Embryonic facial prominence (tissue), 1 donor: ENCODE measurements around the gene TSPAN14.

Experiments
- DNase-seq: peaks from one replicate; pipeline ENCODE4 v3.0.0-alpha.2; 2016; ENCODE audit errors: extremely low spot score

Gene TSPAN14

DNA sequence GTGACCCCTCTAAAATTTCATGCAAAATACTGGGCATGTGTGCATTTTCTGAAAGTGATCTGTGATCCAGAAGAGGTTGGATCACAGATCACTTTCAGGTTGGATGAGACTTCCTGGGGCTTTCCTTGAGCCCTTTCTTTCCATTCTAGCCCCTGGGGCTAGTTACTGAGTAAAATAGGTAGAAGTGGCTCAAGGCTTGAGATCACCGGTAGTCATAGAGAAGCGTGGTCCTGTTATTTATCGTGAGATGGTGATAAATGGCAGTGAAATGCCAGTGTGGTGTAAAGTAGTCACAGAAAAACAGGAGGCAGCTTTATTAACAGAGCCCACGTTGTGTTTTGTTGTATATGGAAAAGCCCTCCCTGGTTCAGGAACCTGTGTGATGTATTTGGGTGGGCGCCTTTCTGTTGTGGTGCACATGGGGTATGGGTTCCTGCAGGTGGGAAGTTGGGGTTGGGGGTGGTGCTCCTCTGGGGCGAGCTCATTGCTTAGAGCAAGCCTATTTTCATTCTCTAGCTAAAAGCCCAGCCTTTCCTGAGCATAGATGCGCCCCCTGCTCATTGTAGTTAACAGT, 49.6 kb downstream of the TSPAN14 start:
- DNase-seq, result no peak

- DNase-seq, result no peak
Measured at GRCh38 chr10:80504158-80504811, 50.2 kb downstream of the TSPAN14 start.

DNA sequence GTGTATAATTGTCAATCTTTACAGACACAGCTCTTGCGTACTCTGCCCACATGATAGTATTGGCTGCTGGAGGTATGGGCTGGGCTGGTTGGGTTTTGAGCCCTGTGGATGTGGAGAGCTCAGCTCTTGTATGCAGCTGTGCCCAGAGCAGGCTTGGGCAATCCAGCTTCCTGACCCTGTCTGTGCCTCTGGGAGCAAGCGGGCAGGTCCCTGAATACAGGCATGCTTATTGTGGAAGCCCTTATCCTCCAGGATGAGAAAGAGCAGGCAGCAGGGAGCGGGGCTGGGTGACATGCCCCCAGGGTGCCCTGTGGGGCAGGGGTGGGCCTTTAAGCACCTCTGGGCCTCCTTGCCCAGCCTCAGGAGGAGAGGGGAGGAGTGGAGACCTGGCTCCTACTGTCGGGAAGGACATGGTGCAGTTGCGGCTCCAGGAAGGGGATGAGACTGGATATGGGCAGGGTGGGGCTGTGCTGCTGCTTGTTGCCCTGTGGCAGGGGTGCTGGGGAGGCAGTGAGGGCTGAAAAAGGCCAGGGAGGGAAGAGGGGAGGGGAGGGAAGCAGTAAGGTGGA, 50.9 kb downstream of the TSPAN14 start:
- no peak for DNase-seq

- DNase-seq, result peak; percentile 23
Measured at GRCh38 chr10:80506189-80506575, 52.1 kb downstream of the TSPAN14 start.

- no peak for DNase-seq
Measured at GRCh38 chr10:80506836-80507487, 52.9 kb downstream of the TSPAN14 start.

DNA sequence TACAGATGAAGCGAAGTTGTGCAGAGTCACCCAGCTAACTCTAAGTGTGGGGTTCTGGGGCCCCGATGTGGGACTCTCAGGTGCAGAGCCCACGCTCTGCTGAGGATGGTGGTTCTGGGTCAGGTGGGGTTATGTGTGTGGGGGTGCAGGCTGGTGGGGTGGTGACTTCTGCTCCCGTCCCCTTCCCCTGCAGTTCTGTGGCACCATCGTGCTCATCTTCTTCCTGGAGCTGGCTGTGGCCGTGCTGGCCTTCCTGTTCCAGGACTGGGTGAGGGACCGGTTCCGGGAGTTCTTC, 54.9 kb downstream of the TSPAN14 start:
- DNase-seq, result no peak

GRCh38 chr10:80509403-80510161, 55.5 kb downstream of the TSPAN14 start:
- DNase-seq, result no peak

- DNase-seq, result no peak
Measured at GRCh38 chr10:80512031-80512526, 58.0 kb downstream of the TSPAN14 start.

GRCh38 chr10:80513106-80513505, 59.0 kb downstream of the TSPAN14 start:
- DNase-seq, result no peak

GRCh38 chr10:80515511-80515910, 61.4 kb downstream of the TSPAN14 start:
- no peak for DNase-seq

DNA sequence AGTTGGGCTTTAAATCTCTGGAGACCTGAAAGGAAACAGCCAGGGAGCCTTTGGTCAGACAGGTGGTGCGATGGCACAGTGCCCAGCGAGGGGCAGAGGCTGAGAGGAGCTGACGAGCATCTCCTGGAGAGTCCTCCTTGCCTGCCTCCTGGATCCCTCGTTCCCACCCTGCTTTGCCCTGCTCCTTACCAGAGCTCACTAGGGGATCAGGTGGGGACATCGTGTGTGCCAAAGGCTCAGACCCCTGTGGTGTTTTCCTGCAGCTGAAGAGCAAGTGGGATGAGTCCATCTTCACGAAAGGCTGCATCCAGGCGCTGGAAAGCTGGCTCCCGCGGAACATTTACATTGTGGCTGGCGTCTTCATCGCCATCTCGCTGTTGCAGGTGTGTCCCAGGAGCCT, 61.8 kb downstream of the TSPAN14 start:
- no peak for DNase-seq

DNA sequence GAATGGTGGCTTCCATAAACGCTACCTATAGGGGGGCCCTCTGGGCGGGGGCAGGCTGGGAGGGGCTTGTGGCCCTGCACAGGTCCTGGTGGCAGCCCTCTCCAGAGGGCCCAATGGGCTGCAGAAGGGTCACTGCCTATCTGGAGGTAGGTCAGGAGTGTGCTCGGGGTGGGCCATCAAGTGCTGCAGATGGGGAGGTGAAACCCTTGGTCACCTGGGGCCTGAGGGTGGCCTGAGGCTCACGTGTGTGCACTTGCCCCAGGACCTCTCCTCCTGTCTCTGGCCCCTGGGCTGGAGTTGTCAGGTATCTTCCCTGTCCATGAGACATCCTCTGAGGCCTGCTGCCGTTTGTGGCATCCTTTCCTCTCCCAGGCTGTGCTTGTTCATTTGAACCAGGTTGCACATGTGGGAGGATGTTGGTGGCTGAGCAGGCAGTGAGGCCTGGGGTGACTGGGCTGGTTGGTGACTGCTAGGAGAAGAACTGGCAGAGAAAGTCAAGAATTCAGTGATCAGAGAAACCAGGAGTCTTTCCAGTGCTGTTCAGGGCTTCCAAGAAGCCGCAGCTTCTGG, 62.5 kb downstream of the TSPAN14 start:
- DNase-seq, result no peak

GRCh38 chr10:80517416-80518142, 63.5 kb downstream of the TSPAN14 start:
- no peak for DNase-seq

GRCh38 chr10:80518143-80518806, 64.2 kb downstream of the TSPAN14 start:
- DNase-seq, result no peak

GRCh38 chr10:80518807-80519360, 64.8 kb downstream of the TSPAN14 start:
- no peak for DNase-seq

GRCh38 chr10:80519936-80520650, 66.0 kb downstream of the TSPAN14 start:
- no peak for DNase-seq

DNA sequence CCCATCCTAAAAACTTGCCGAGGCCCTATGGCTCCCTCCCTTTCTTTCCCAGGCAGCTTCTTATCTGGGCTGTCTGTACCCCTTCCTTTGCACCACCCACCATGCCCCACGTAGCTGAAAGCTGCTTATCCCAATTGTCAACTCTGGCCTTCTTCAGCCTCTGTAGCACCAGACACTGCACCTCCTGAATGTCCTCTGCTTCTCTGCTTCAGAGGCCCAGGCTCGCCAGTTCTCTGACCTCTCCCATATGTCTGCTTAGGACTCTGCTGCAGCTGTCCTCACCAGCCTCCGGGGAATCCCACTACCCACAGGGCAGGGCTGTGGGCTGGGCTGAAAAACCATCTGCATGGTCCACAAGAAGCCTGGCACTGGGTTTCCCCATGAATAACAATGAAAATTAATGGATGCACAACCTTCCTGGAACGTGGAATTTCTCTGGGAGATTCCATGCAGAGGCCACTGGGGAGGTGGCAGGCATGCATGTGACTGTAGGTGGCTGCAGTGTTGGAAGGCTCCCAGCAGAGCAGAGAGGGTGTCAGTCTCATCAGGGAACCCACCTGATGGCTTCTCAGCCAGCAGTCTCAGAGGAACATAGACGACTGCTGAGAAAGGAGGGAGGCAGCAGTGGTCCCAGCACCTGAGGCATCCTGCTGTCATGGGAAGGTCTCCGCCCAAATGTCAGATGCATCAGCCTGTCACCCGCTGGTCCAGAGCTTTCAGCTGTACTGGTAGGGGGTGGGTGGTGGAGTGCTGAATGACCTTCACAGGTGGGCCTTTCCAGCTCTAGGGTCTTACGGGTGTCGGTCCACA, 66.8 kb downstream of the TSPAN14 start:
- DNase-seq, result no peak

DNA sequence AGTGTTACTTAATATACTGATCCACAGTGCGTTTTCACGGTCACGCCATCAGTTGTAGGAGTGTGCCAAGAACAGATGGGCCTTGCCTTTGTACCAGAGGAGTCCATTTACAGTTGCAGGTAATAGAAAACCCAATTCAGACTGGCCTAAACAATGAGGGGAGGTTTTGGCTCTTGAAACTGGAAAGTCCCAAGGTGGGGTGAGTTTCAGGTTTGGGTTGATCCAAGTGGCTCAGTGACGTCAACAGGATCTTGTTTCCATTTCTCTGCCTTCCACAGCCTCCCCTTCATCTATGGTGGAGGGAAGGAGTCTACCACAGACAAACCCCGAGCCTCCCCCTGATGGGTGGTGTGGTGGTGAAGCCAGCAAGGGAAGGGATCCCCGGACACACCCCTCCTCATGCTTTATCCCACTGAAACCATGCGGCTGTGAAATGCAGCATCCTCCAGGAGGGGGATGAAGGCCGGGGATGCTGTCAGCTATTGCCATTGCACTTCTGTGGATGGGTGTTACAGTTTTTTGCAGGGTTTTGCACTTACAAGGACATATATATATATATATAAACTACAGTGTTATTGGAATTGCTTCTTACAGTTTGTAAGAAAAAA, 68.8 kb downstream of the TSPAN14 start:
- no peak for DNase-seq
